ENCODE measurements around the gene SMCHD1. TPM values are rescaled to one million over a fixed set of nuclear protein-coding genes. Genes with fewer than 3 reads are reported as not detected.
"Not testable (repeated sequence)": the region's sequence is repeated elsewhere in the genome, so short reads cannot be mapped to it uniquely, and the experiment has no call there.

The SMCHD1 gene
- total RNA-seq, 1 donor from 2014 or later: 54.1 TPM

DNA sequence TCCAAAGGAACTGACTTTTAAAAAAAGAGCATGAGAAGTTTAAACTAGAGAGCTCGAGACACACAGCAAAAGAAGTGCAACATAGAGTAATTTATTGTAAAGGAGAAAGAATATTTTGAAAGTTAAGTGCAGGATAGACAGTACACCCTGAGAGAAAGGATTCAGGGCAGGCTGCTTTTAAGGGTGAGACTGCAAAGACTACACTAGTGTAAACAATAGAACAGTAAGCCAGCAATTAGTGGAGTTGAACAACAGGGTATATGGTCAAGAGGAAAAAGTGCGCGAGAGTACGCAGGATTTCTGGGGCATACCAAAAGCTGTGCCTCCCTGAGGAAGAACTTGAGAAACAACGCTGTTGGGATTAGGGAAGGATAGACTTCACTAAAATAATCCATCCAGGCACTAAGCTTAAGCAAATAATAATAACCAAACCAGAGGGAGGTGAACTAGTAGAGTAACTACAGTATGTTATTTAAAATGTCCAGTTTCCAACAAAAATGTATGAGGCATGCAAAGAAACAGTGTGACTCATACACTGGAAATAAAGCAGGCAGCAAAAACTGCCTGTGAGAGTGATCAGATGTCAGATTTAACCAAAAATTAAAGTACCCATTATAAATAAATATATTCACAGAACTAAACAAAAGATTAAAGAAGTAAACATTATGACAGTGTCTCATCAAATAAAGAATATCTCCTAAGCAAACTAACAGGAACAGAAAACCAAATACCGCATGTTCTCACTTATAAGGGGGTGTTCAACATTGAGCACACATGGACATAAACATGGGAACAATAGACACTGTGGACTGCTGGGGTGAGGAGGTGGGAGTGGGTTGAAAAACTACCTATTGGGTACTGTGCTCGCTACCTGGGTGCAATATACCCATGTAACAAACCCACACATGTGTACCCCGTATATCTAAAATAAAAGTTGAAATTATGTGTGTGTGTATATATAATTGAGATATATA lies 150.7 kb downstream of the SMCHD1 start:
- Histone ChIP-seq H3K27me3 (no peaks in the 10 kb centered on the region), H3K4me3 (no peak overlapping the region), H3K36me3 (peaks cover 27% of the 10 kb centered on the region), H3K9me3 (no peaks in the 10 kb centered on the region), H3K27ac (no peak overlapping the region), H3K4me1 (no peaks in the 10 kb centered on the region)
- intact Hi-C loops (cut with DNase I): no loop called here
- ATAC-seq (no peak), DNase-seq (no peak)
- TF ChIP-seq, protein P1, sequence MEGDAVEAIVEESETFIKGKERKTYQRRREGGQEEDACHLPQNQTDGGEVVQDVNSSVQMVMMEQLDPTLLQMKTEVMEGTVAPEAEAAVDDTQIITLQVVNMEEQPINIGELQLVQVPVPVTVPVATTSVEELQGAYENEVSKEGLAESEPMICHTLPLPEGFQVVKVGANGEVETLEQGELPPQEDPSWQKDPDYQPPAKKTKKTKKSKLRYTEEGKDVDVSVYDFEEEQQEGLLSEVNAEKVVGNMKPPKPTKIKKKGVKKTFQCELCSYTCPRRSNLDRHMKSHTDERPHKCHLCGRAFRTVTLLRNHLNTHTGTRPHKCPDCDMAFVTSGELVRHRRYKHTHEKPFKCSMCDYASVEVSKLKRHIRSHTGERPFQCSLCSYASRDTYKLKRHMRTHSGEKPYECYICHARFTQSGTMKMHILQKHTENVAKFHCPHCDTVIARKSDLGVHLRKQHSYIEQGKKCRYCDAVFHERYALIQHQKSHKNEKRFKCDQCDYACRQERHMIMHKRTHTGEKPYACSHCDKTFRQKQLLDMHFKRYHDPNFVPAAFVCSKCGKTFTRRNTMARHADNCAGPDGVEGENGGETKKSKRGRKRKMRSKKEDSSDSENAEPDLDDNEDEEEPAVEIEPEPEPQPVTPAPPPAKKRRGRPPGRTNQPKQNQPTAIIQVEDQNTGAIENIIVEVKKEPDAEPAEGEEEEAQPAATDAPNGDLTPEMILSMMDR (IDR thresholded peaks at IDR 0.05): no peak

DNA sequence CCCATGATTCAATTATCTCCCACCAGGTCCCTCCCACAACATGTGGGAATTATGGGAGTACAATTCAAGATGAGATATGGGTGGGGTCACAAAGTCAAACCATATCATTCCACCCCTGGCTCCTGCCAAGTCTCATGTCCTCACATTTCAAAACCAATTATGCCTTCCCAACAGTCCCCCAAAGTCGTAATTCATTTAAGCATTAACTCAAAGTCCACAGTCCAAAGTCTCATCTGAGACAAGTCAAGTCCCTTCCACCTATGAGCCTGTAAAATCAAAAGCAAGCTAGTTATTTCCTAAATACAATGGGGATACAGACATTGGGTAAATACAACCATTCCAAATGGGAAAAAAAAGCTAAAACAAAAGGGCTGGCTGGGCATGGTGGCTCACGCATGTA lies 153.1 kb downstream of the SMCHD1 start:
- ATAC-seq; H3K36me3 ChIP-seq; H3K27me3 ChIP-seq; DNase-seq; H3K9me3 ChIP-seq; intact Hi-C loops (cut with DNase I); H3K27ac ChIP-seq; H3K4me3 ChIP-seq; H3K4me1 ChIP-seq: not testable (repeated sequence)

DNA sequence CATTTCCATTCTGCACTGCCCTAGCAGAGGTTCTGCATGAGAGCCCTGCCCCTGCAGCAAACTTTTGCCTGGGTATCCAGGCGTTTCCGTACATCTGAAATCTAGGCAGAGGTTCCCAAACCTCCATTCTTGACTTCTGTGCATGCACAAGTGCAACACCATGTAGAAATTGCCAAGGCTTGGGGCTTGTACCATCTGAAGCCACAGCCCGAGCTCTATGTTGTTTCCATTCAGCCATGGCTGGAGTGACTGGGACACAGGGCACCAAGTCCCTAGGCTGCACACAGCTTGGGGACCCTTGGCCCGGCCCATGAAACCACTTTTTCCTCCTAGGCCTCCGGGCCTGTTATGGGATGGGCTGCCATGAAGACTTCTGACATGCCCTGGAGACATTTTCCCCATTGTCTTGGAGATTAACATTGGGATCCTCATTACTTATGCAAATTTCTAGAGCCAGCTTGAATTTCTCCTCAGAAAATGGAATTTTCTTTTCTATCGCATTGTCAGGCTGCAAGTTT lies 154.2 kb downstream of the SMCHD1 start:
- intact Hi-C loops (cut with DNase I); H3K27me3 ChIP-seq; ATAC-seq; H3K9me3 ChIP-seq; H3K27ac ChIP-seq; H3K4me3 ChIP-seq; H3K4me1 ChIP-seq; DNase-seq; H3K36me3 ChIP-seq: not testable (repeated sequence)

DNA sequence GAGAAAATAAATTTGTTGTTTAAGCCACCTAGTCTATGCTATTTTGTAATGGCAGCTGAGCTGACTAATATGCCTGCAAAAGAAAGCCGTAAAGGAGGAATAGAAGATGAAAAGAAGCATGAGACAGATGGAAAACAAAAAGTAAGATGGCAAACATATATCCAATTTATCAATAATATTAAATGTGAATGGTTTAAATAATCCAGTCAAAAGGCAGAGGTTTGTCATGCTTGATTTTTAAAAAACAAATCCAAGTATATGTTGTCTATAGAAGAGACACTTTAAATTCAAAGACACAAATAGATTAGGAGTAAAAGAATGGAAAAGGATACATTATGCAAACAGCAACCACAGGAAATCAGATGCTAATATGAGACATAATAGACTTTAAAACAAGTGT lies 155.9 kb downstream of the SMCHD1 start:
- intact Hi-C loops (cut with DNase I): no loop called here

DNA sequence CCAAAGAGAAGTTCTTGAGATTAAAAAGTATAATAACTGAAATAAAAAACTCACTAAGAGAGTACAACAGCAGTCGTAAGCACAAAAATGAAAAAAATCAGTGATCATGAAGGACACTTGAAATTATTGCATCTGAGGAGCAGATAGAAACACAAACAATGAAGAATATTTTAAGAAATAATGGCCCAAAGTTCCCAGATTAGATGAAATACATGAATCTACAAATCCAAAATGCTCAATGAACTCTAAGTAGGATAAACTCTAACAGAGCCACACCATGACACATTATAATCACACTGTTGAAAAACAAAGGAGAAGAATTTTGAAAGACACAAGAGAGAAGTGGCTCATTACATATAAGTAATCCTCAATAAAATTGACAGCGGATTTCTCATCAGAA lies 159.4 kb downstream of the SMCHD1 start:
- Histone ChIP-seq H3K9me3 (no peaks in the 10 kb centered on the region), H3K4me1 (no peaks in the 10 kb centered on the region), H3K36me3 (no peaks in the 10 kb centered on the region), H3K27ac (no peak overlapping the region), H3K4me3 (no peak overlapping the region), H3K27me3 (no peaks in the 10 kb centered on the region)
- DNase-seq (no peak), ATAC-seq (no peak)
- TF ChIP-seq, protein P1 (IDR thresholded peaks at IDR 0.05): no peak
- intact Hi-C loops (cut with DNase I): no loop called here

More for the DNA sequence above, 155.9 kb downstream of the SMCHD1 start:
- no peak overlapping the region for H3K4me3 ChIP-seq
- no peaks in the 10 kb centered on the region for H3K4me1 ChIP-seq
- no peak overlapping the region for H3K27ac ChIP-seq
- no peaks in the 10 kb centered on the region for H3K27me3 ChIP-seq
- no peaks in the 10 kb centered on the region for H3K36me3 ChIP-seq
- no peak for DNase-seq
- ATAC-seq: no peak
- TF ChIP-seq, protein P1 (IDR thresholded peaks at IDR 0.05): no peak
- H3K9me3 ChIP-seq: no peaks in the 10 kb centered on the region

DNA sequence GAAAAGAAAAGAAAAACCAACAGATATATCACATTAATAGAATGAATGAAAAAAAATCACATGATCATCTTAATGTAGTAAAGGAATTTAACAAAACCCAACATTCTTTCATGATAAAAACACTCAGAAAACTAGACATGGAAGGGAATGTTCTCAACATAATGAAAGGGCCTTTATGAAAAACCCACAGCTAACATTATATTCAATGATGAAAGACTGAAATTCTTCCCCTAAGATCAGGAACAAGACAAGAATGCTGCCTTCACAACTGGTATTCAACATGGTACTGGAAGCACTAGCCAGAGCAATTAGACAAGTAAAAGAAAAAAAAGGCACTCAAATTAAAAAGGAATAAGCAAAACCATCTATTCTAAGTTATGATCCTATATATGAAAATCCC lies 162.8 kb downstream of the SMCHD1 start:
- intact Hi-C loops (cut with DNase I): no loop called here
- H3K9me3 ChIP-seq: no peaks in the 10 kb centered on the region
- no peak for DNase-seq
- no peak overlapping the region for H3K4me3 ChIP-seq
- TF ChIP-seq, protein P1 (IDR thresholded peaks at IDR 0.05): no peak
- no peak for ATAC-seq
- no peaks in the 10 kb centered on the region for H3K4me1 ChIP-seq
- no peaks in the 10 kb centered on the region for H3K27me3 ChIP-seq
- H3K36me3 ChIP-seq: no peaks in the 10 kb centered on the region
- no peak overlapping the region for H3K27ac ChIP-seq
